Keratinocyte (primary cell): ENCODE data around the gene RALY. TPM values are rescaled to one million over a fixed set of nuclear protein-coding genes. Genes with fewer than 3 reads are reported as not detected.
"Not testable (repeated sequence)": the region's sequence is repeated elsewhere in the genome, so short reads cannot be mapped to it uniquely, and the experiment has no call there.

Experiments used
- DNase-seq: peaks from one replicate; pipeline ENCODE4 v3.0.0-alpha.2; 2011; ENCODE audit warnings: low read depth, missing footprints, low spot score
- FAIRE-seq: peaks from 2 replicates; lab custom pipeline; 2011; peaks lifted over from hg19 to GRCh38; lab: Jason Lieb, UNC
- H2AFZ ChIP-seq: 2 replicates; pipeline ENCODE4 v1.6.0; 2012; ENCODE audit warnings: low read length, control low read depth, inconsistent platforms; ENCODE audit not compliant: control insufficient read depth
- H3K27ac ChIP-seq: 2 replicates; pipeline ENCODE4 v1.5.1; 2011; ENCODE audit warnings: low read length; ENCODE audit not compliant: control insufficient read depth, insufficient read depth
- H3K27me3 ChIP-seq: 3 replicates; pipeline ENCODE4 v1.6.0; 2011; ENCODE audit warnings: low read length; ENCODE audit not compliant: control insufficient read depth, insufficient read depth; ENCODE audit errors: extremely low read depth
- H3K36me3 ChIP-seq, 2 experiments: 2 replicates in 1 of 2; 3 replicates in 1 of 2; pipeline ENCODE4 v1.5.1; 2011; ENCODE audit warnings: low read length in 2 of 2, mild to moderate bottlenecking in 1 of 2; ENCODE audit not compliant: control insufficient read depth in 2 of 2, insufficient read depth in 2 of 2; ENCODE audit errors: extremely low read depth in 1 of 2
- H3K4me1 ChIP-seq: 3 replicates; pipeline ENCODE4 v1.5.1; 2011; ENCODE audit warnings: low read length; ENCODE audit not compliant: control insufficient read depth, insufficient read depth; ENCODE audit errors: extremely low read depth
- H3K4me2 ChIP-seq: 3 replicates; pipeline ENCODE4 v1.6.0; 2011; ENCODE audit warnings: low read depth, low read length; ENCODE audit not compliant: control insufficient read depth, insufficient read depth; ENCODE audit errors: extremely low read depth
- H3K4me3 ChIP-seq, 3 experiments: fragments of 200-600 bp in 1 of 3; sonication (generic) in 1 of 3; 2 replicates in 2 of 3; 3 replicates in 1 of 3; pipeline ENCODE4 v1.5.1; 2011 to 2016; ENCODE audit warnings: low read length in 3 of 3, mild to moderate bottlenecking in 3 of 3, control low read depth in 2 of 3, inconsistent platforms in 1 of 3, low read depth in 1 of 3, mixed read lengths in 1 of 3, mixed run types in 1 of 3, moderate library complexity in 1 of 3; ENCODE audit not compliant: control insufficient read depth in 2 of 3, insufficient read depth in 2 of 3; ENCODE audit errors: extremely low read depth in 1 of 3
- H3K79me2 ChIP-seq: 2 replicates; pipeline ENCODE4 v1.6.0; 2012; ENCODE audit warnings: low read length; ENCODE audit not compliant: control insufficient read depth, insufficient read depth
- H3K9ac ChIP-seq: 3 replicates; pipeline ENCODE4 v1.6.0; 2011; ENCODE audit warnings: low read length; ENCODE audit not compliant: control insufficient read depth, insufficient read depth; ENCODE audit errors: extremely low read depth
- H3K9me1 ChIP-seq: 3 replicates; pipeline ENCODE4 v1.6.0; 2011; ENCODE audit warnings: low read length; ENCODE audit not compliant: control insufficient read depth, insufficient read depth; ENCODE audit errors: extremely low read depth
- H3K9me3 ChIP-seq: 2 replicates; pipeline ENCODE4 v1.5.1; 2012; ENCODE audit warnings: low read depth, low read length; ENCODE audit not compliant: control insufficient read depth
- H4K20me1 ChIP-seq: 3 replicates; pipeline ENCODE4 v1.6.0; 2011; ENCODE audit warnings: low read length; ENCODE audit not compliant: control insufficient read depth, insufficient read depth; ENCODE audit errors: extremely low read depth
- EZH2 ChIP-seq: IDR thresholded peaks from one replicate; pipeline ENCODE4 v1.6.1; 2012; ENCODE audit warnings: inconsistent platforms, mild to moderate bottlenecking, low read length, moderate library complexity
- dilution Hi-C: fragments of 300-500 bp; cut with MboI; formaldehyde crosslinking; loops from one replicate; pipeline ENCODE4 v1.7.0; 2020; ENCODE audit warnings: low sequenced_read_pairs; ENCODE audit not compliant: extremely low pct_ligation_motif_present
- polyA plus RNA-seq, 5 experiments: library from polyadenylated mRNA; depleted of rRNA in 3 of 5; stranded (reverse) in 3 of 5; stranded (forward) in 1 of 5; unstranded in 1 of 5; fragments of >200 nt; gene quantifications; 1 replicate in 1 of 5; 2 replicates in 3 of 5; 3 replicates in 1 of 5; pipeline versions ENCODE4 v1.2.1 to v1.2.3, GENCODE V29; 2011 to 2012; ENCODE audit warnings: missing spikeins in 2 of 5, low read depth in 1 of 5, low replicate concordance in 1 of 5
- TF ChIP-seq, protein P1 (sequence below), 3 experiments: IDR thresholded peaks in 1 of 3; conservative IDR thresholded peaks in 1 of 3; optimal IDR thresholded peaks in 1 of 3; 2 replicates in 2 of 3; 3 replicates in 1 of 3; pipeline versions ENCODE3 to v1.5.1; 2011; ENCODE audit warnings: low read length in 3 of 3, mild to moderate bottlenecking in 3 of 3, moderate library complexity in 2 of 3, control low read depth in 1 of 3, inconsistent platforms in 1 of 3; ENCODE audit not compliant: insufficient read depth in 2 of 3; ENCODE audit errors: extremely low read depth in 1 of 3

The RALY gene
- polyA plus RNA-seq, 1 donor (not counting 4 experiments of a cell fraction or from before 2014, with no cell fraction given), result 118 TPM

DNA sequence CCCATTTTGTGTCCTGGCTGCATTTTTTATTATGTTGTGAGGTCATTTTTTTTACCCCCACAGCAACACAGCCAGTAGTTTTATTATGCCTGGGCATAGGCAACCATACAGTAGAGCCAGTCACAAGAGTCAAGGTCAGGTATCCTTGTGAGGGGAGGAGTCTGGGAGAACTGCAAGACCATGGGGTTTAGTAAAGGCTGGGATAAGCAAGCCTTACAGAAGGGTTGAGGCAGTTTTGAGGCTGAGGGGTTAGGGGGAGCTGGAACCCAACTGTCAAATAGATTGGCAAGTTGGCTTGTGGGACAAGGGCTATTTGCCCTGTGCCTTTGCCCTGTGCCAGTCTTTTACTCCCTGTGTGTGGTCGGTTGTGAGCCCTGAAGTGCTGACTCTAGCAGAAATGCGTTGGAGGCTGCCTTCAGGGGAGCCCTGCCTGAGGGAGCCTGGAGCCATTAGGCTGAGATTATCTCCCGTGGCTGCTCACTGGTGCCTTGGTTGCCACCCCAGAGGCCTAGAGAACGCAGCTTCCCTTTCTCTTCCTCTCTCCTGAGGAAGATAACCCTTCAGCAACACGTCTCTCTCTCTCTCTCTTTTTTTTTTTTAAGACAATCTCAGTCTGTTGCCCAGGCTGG, 31.1 kb downstream of the RALY start:
- H3K36me3 ChIP-seq, result peaks cover 0 to 4% of the 10 kb centered on the region in 2 experiments
- TF ChIP-seq, protein P1, sequence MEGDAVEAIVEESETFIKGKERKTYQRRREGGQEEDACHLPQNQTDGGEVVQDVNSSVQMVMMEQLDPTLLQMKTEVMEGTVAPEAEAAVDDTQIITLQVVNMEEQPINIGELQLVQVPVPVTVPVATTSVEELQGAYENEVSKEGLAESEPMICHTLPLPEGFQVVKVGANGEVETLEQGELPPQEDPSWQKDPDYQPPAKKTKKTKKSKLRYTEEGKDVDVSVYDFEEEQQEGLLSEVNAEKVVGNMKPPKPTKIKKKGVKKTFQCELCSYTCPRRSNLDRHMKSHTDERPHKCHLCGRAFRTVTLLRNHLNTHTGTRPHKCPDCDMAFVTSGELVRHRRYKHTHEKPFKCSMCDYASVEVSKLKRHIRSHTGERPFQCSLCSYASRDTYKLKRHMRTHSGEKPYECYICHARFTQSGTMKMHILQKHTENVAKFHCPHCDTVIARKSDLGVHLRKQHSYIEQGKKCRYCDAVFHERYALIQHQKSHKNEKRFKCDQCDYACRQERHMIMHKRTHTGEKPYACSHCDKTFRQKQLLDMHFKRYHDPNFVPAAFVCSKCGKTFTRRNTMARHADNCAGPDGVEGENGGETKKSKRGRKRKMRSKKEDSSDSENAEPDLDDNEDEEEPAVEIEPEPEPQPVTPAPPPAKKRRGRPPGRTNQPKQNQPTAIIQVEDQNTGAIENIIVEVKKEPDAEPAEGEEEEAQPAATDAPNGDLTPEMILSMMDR (optimal IDR thresholded peaks at IDR 0.05 in 1 of 3, IDR thresholded peaks at IDR 0.05 in 1 of 3, conservative IDR thresholded peaks at IDR 0.05 in 1 of 3; ENCODE audit: extremely low read depth in 1 of 3, insufficient read depth in 2 of 3, low read length in 3 of 3), result no peak
- no peak for TF ChIP-seq EZH2
- H4K20me1 ChIP-seq, result peaks cover 2% of the 10 kb centered on the region
- no peak overlapping the region for H3K9ac ChIP-seq
- peaks cover 81% of the 10 kb centered on the region for H3K79me2 ChIP-seq
- dilution Hi-C loops, result no loop called here
- no peak overlapping the region for H2AFZ ChIP-seq
- DNase-seq, result no peak
- H3K4me3 ChIP-seq, result no peak overlapping the region
- H3K9me3 ChIP-seq, result no peaks in the 10 kb centered on the region
- peaks cover 49% of the 10 kb centered on the region for H3K4me1 ChIP-seq
- peak overlapping the region; percentile 9 for H3K4me2 ChIP-seq
- H3K9me1 ChIP-seq, result peaks cover 5% of the 10 kb centered on the region
- no peaks in the 10 kb centered on the region for H3K27me3 ChIP-seq
- no peak overlapping the region for H3K27ac ChIP-seq
- FAIRE-seq, result no peak

DNA sequence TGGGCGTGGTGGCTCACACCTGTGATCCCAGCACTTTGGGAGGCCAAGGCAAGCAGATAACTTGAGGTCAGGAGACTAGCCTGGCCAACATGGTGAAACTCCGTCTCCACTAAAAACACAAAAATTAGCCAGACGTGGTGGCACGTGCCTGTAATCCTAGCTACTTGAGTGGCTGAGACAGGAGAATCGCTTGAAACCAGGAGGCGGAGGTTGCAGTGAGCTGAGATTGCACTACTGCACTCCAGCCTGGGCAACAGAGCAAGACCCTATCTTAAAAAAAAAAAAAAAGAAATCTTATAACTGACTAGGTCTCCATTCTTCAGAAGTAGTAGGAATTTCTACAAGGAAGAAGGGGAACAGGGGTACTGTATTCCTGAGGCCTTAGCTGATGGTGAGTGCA, 34.3 kb downstream of the RALY start:
- H3K36me3 ChIP-seq, H3K4me3 ChIP-seq, H4K20me1 ChIP-seq, H3K27ac ChIP-seq, dilution Hi-C loops, H3K9ac ChIP-seq, H3K4me2 ChIP-seq, DNase-seq, H3K27me3 ChIP-seq, FAIRE-seq, H3K9me1 ChIP-seq, H3K9me3 ChIP-seq, H2AFZ ChIP-seq: not testable (repeated sequence)
- H3K4me1 ChIP-seq, result peaks cover 24% of the 10 kb centered on the region
- peaks cover 81% of the 10 kb centered on the region for H3K79me2 ChIP-seq

- Histone ChIP-seq H3K4me2 (no peak overlapping the region), H3K9ac (no peak overlapping the region), H3K9me3 (no peaks in the 10 kb centered on the region), H4K20me1 (peaks cover under 1% of the 10 kb centered on the region), H2AFZ (no peak overlapping the region), H3K4me1 (peaks cover 17% of the 10 kb centered on the region), H3K27ac (no peak overlapping the region), H3K4me3 (no peak overlapping the region), H3K36me3 (peaks cover 4 to 5% of the 10 kb centered on the region in 2 experiments), H3K9me1 (peaks cover 2% of the 10 kb centered on the region), H3K79me2 (peaks cover 78% of the 10 kb centered on the region), H3K27me3 (no peaks in the 10 kb centered on the region)
- DNase-seq, result no peak
- TF ChIP-seq, protein P1 (optimal IDR thresholded peaks at IDR 0.05 in 1 of 3, IDR thresholded peaks at IDR 0.05 in 1 of 3, conservative IDR thresholded peaks at IDR 0.05 in 1 of 3; ENCODE audit: extremely low read depth in 1 of 3, insufficient read depth in 2 of 3, low read length in 3 of 3), result no peak
- TF ChIP-seq EZH2, result no peak
- dilution Hi-C loops, result no loop called here
- FAIRE-seq, result no peak
Measured at GRCh38 chr20:34029415-34029814, 35.7 kb downstream of the RALY start.
